HG03159 (cell line): ENCODE measurements around the gene PBX3.
A peak's percentile ranks its signal among the peaks of the same experiment; 100 is the strongest.

Experiments used
- ATAC-seq: cut with Tn5 transposase; IDR thresholded peaks from one replicate; pipeline ENCODE4 v1.9.1; 2021; ENCODE audit warnings: mild to moderate bottlenecking, moderate library complexity; ENCODE audit not compliant: unreplicated experiment

Gene PBX3

DNA sequence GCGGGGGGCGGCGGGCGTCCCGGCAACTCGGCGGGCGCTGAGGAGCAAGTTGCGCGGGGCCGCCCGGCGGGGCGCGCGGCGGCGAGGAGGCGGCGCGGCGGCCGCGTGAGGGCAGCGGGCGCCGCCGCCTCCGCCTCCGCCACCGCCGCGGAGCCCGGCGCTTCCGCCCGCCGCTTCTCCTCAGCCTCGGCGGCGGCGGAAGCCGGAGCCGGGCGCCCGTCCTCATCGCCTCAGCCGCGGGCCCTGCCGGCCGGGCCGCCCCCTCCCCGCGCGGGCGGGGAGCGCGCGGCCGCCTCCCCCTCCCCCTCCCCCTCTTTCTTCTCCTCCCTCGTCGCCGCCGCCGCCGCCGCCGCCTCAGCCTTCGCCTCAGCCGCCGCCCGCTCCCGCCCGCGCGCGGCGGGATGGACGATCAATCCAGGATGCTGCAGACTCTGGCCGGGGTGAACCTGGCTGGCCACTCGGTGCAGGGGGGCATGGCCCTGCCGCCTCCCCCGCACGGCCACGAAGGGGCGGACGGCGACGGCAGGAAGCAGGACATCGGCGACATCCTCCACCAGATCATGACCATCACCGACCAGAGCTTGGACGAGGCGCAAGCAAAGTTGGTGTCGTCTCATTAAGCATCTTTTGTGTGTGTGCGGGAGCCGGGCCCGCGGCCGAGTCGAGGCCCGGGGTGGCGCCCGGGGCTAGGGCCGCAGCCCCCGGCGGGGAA is at the start of gene PBX3:
TSS of gene PBX3 (plus strand) at position 321 of the 712 bp plus-strand sequence.
- ATAC-seq = peak; percentile 21

GRCh38 chr9:125699870-125700269 is 47.3 kb upstream of the PBX3 start:
- no peak for ATAC-seq

DNA sequence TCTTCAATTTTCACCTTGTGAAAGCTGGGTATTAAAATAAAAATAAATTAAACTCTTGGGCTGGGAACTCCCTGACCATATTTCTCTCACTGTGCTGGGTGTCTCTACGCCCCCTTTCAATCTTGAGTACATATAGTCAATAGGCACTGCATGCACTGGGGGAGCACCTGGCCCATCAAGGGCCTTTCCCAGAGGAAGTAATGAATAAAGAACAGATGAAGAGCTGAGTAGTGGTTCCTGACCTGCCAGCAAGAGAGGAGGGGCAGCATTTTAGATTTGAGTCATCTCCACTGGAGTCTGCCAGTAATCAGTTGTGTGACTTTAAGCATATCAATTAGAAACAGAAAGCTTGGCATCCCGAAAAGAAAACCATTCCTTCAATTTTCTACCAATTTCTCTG is 46.4 kb upstream of the PBX3 start:
- peak; percentile 89 for ATAC-seq

DNA sequence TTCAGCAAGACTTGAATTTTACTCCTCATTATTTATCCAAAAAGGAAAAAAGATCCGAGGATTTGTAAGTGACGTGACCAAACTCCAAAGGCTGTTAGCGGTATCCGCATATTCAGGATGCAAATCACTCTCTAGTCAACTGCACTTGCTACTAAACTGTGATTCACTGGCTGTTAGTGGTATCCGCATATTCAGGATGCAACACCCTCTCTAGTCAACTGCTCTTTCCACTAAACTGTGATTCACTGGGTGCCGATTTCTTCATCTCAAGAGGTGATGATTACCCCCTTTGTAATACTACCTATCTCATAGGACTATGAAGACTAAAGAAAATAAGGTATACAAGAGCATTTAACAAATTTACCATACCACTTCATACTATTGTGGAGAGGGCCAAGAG is 45.8 kb upstream of the PBX3 start:
- no peak for ATAC-seq

GRCh38 chr9:125703662-125704061 is 43.5 kb upstream of the PBX3 start:
- no peak for ATAC-seq

DNA sequence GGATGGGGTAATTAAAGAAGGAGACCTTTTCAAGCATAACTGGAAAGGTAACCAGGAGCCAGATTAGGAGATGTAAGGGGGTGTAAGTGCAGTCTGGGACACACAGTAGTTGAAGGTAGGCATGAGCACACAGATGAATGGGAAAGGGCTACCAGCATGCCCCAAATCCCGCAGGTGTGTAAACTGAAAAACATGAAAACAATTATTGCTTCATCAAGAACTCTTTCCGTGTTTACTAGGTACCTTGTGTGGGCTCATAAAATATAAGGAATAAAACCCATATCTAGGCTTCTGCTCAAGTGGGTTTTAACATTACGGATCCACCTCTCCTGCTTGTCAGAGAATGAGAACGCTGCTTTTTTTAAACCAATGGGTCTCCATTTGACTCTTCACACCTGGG is 41.3 kb upstream of the PBX3 start:
- no peak for ATAC-seq

DNA sequence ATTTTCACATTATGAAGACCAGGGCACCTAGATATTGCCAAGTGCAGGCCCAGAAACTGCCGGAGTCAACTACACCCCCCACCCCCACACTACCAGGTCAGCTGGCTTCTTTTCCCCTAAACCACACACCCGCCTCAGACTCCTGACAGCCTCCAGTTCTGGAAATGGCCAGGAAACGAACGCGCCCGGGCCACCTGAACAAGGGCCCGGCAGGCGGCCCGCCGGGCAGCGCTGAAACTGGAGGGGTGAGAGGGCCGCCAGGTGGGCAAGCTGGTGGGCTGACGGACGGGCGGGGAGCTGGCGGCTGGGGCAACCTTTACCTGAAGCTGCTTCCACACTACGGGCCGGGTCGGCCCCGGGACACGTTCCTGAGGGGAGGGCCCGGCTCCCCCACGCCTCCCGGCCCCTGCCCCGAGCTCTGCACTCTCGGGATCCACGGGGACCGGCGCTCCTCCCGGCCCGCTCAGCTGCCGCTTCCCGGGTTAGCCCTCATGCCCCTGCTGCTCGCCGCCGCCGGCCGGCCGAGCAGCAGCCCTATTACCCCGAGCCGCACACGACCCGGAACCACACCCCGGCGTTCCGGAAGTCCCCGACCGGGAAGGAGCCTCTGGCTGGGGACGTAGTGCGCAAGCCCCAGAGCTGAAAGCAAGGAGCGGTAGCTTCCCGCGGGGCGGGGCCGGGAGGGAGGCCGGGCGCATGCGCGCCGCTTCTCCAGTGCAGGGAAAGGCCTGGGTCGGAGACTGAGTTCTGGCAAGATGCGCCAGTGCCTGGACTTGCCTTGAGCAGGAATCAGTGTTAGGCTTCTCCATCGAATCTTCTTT is 40.3 kb upstream of the PBX3 start, which contains the start of gene MAPKAP1:
TSS of gene MAPKAP1 (minus strand) at position 558 of the 821 bp plus-strand sequence. CDS start 34,634 bp downstream, outside the sequence.
- peak; percentile 93 for ATAC-seq

DNA sequence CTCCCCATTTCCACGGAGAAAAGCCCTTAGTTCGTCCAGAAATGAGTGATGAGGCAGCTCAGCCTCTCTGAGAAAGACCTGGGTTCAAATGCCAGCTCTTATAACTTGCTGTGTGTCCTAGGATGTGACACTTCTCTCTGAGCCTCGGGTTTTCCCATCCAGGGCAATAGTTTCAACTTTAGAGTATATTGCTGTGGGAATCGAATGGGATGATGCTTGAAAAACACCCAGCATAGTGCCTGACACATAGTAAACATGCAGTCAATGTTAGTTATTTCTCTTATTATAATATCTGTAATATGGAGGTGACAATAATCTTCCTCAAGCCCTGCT is 39.7 kb upstream of the PBX3 start:
- ATAC-seq = no peak

GRCh38 chr9:125726456-125727132 is 20.6 kb upstream of the PBX3 start:
- ATAC-seq = no peak

- no peak for ATAC-seq
These were observed 17.0 kb upstream of the PBX3 start for GRCh38 chr9:125730168-125730567.

- no peak for ATAC-seq
These were observed 14.6 kb upstream of the PBX3 start for GRCh38 chr9:125732562-125732961.

DNA sequence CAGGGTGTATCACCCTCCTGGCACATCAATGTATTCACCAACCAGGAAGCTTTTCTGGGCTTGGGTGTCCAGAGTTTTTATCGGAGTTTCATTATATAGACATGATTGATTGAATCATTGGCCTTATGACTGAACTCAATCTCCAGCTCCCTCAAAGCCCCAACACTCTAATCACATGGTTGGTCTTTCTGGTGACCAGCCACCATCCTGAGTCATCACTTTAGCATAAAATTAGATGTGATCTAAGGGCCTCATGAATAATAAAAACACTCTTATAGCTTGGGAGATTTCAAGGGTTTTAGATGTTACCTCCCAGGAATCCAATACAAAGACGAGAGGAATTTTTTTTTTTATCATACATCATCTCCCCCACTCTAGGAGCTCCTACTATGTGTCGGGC is 7.7 kb upstream of the PBX3 start:
- no peak for ATAC-seq

- ATAC-seq = no peak
These were observed 4.5 kb upstream of the PBX3 start for GRCh38 chr9:125742657-125743056.

- no peak for ATAC-seq
These were observed 3.3 kb upstream of the PBX3 start for GRCh38 chr9:125743682-125744428.

- no peak for ATAC-seq
These were observed 2.6 kb upstream of the PBX3 start for GRCh38 chr9:125744616-125745015.

DNA sequence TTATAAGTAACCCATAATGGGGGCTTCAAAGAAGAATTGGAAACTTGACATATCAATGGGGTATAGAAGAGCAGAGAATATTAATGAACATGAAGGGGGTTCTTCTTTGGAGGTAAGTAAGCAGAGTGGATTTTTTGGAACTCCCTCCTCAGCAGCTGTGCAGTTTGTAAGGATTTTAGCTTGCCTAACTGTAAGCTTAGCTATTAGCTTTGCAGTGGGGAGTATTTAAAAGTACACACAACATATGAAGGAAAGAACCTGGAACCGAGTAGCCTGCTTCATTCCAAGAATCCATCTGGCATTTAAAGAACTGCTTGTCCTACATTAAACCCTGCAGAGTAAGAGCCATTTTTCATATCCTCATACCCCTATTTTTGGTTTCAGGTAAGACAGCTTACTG is 2.2 kb upstream of the PBX3 start:
- no peak for ATAC-seq

DNA sequence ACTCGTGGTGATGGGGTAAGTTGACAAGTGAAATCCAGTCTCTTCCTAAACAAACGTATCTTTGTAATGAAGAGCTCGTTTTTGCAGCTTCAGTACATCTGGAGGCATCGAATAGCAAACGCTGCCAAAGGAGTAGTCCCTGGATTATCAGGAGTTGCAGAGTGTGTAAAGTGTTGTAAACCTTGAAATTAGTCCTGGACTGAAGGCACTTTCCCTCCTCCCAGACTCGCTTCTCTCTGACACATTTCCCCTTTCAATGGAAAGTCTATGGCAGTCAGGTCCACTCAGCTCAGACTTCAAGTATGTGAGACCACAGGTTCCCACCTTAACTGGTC is 1.5 kb upstream of the PBX3 start:
- ATAC-seq = no peak

DNA sequence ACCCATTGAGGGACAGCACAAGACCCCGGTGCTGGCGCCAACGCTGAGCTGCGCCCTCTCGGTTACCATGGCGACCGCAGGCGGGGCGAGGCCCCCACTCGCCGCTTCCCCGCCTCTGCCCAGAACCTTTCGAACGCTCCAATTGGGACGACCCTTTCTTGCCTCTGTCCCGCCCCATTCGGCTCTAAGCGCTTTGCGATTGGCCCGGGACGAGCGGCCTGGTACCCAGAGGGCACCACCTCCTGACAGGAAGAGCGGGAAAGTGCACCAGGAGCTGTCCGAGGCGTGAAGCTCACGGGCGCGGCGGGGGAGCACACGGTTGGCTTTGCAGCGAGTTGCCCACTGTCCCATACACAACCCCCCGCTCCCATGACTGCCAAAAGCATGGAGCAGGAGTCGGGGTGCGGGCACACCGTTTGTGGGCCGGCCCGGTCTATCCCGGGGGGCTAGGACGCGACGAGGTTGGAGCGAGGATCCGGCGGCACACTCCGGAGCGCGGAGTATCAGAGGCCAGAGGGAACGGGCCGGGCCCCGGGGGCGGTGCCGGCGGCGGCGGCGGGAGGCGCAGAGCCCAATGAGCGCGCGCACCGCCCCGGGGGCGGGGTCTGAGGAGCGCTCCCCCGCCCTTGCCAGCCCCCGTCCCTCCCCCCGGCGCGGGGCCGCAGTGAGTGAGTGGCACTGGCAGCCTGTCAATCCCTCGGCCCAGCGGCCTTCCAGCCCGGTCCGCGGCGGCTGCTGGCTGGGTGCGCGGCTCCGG is 978 bp upstream of the PBX3 start:
- ATAC-seq = peak; percentile 69

DNA sequence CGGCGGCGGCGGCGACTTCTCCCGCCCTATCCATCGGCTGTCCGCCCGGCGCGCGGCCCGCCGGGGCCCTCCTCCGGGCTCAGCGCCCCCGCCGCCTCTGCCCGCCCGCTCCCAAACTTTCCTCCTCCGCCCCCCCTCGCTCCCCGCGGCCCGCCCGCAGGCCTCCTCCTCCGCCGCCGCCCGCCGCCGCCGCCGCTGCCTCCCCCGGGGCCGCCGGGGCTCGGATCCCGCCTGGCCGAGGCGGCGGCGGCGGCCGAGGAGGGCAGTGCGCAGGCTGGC is 460 bp upstream of the PBX3 start:
- ATAC-seq = peak; percentile 16

DNA sequence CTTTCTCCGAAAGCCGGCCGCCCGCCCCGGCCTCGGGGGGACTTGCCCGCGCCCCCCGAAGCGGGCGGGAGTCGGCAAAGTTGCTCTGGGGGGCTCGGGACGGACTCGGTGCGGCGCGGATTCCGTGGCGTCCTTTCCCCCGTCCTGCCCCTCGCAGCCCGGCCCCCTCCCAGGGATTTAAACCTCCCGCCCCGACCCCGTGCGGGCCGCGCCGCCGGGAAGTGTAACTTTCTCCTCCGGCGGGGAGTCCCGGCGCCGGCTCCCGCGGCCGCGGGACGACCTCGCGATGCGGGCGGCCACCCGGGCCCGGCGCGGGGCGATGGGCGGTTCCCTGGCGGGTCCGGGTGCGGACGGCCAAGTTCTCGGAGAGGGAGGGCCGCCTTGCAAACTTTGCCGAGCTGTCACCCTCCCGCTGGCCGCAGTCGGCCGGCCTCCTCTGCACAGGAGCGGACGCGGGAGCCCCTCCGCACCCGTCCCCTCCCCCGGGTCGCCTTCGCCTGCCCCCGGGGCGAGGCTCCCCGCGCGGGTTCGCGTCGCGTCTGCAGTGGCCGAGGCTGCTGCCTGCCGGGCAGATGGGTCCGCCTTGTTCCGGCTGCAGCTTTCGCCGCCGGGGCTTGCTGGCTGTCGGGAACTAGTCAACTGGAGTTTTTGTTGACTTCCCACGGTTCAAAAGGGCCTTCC is 732 bp downstream of the PBX3 start:
- ATAC-seq = no peak
